ENCODE measurements around the gene EIF3L. TPM values are rescaled to one million over a fixed set of nuclear protein-coding genes. Genes with fewer than 3 reads are reported as not detected.

EIF3L gene
- total and polyA plus RNA-seq, 2 of the 8 experiments (the other 6 are each of a cell fraction or from before 2014, with no cell fraction given), result 639 to 886 TPM

- TF ChIP-seq USF2 (IDR thresholded peaks at IDR 0.05; ENCODE audit: low read length) (no peak), TAF7 (optimal IDR thresholded peaks at IDR 0.05; ENCODE audit: borderline replicate concordance, low read depth, low read length) (no peak), SP1 (IDR thresholded peaks at IDR 0.05; ENCODE audit: low read depth, low read length) (no peak), GABPA (IDR thresholded peaks at IDR 0.05; ENCODE audit: borderline replicate concordance, insufficient read depth, low read length) (no peak), BCL11A (IDR thresholded peaks at IDR 0.05; ENCODE audit: low read depth in 2 of 2, low read length in 2 of 2) (no peak), KDM4A (IDR thresholded peaks at IDR 0.05; ENCODE audit: low read depth, low read length, severe bottlenecking) (no peak), YY1 (IDR thresholded peaks at IDR 0.05; ENCODE audit: low read depth, low read length) (no peak), CEBPB (IDR thresholded peaks at IDR 0.05; ENCODE audit: low read depth, low read length) (no peak)
These were observed 2.8 kb upstream of the EIF3L start (continued) for GRCh38 chr22:37846433-37846832.
